GM21576 (cell line): ENCODE results near the gene AKT2.

Experiments used
- ATAC-seq: cut with Tn5 transposase; IDR thresholded peaks from one replicate; pipeline ENCODE4 v1.9.1; 2021; ENCODE audit warnings: mild to moderate bottlenecking, moderate library complexity; ENCODE audit not compliant: unreplicated experiment

The AKT2 gene

DNA sequence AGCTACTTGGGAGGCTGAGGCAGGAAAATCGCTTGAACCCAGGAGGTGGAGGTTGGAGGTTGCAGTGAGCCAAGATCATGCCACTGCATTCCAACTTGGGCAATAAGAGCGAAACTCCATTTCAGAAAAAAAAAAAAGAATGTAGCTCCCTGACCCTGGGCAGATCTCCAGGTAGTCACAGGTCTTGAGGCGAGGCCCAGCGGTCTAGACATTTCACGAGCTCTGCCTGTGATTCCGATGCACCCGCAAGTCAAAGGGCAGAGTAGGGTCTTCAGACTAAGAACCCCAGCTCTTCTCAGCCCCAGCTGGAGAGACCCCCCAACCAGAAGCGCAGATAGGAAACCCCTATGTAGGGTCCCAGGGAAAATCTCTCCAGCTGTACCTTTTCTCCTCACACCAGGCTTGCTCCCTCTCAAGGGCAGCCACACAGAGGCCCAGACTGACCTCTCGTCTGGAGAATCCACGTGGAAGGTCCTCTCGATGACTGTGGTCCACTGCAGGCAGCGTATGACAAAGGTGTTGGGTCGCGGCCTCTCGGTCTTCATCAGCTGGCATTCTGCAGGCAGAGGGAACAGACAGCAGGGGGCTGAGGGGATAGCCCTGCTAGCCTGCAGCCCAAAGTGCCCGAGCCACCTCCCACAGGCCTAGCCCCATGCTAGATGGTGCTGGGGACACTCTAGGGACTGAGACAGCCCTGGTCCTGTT is 30.3 kb downstream of the AKT2 start:
- no peak for ATAC-seq

DNA sequence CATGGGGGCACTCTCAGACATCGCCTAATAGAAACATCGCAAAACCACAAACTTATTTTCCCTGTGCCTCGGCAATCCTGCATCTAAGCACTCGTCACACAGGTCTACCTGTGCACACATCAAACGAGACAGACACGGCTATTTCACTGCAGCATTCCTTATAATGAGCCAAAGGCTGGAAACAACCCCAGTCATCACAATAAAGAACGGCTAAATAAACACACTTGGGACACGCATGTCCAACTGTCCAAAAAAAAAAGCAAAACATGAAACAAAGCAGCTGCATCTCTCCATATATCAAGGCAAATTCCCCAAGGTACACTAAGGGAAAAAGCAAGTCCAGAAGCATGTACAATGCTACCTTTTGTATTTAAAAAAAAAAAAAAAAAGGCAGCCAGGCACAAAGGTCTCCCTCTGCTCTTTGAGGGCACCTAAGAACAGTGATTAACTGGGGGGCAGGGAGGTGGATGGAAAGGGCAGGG is 31.5 kb downstream of the AKT2 start:
- no peak for ATAC-seq

DNA sequence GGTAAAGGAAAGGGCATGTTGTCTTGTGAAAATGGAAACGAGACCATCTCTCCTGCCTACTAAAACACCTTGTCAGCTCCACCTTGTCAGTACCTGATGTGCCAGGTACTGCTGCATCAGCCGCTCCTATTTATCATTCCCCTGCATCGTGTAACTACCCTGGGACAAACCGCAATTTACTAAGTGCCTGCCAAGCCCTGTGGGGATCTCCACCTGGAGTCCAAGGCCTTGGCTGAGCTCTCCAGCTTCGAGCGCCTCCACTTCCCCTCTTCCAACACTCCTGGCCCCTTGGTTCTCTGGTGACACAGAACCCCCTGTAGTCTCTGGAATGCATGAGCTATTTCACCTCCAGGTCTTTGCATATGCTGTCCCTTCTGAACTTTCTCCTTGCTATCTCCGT is 32.8 kb downstream of the AKT2 start:
- ATAC-seq: no peak

DNA sequence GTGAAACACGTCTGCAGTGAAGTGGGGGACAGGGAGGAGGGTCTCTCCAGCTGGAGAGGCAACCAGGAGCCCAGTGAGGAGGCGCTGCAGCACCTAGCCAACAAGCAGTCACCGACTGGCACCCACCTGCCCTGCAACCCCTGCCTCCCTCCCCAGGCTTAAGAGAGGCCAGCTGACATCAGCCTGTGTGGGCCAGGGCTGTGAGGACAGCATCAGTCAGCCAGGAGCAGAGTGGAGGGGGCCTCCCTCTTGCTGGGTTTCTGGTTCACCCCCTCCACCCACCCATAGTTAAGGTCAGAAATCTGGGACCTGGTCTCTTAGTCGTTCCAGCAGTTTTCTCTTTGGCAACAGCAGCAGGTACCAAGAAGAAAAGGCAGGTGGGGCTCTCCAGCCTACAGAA is 33.2 kb downstream of the AKT2 start:
- no peak for ATAC-seq

DNA sequence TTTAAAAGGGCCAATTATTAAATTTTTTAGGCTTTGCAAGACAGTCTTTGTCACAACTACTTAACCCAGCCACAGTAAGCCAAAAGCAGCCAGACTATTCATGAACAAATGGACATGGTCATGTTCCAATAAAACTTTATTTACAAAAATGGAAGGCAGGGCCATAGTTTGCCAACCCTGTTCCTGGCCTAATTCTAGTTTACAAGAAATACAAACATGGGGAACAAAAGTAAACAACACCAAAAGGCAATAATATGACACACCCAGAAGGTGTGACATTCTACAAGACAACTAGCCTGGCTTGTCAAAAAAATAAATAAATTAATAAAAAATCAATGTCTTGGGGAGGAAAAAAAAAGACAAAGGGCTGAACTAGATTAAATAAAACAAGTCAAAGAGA is 33.9 kb downstream of the AKT2 start:
- no peak for ATAC-seq

DNA sequence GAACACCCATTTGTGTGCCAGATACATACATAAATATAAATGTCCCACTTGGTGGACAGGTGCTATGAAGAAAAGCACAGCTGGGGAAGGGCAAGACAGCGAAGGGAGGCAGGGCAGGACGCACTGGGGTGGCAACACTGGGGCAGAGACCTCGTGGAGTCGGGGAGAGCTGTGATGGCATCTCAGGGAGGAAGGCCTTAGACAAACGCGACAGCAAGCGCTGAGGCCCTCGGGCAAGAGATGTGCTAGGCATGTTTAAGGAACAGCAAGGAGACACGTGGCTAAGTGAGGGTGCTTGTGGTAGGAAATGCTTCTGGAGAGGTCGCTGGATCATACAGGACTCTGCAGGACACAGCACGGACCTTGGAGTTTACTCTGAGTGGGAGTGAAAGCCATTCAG is 35.4 kb downstream of the AKT2 start:
- ATAC-seq: no peak

DNA sequence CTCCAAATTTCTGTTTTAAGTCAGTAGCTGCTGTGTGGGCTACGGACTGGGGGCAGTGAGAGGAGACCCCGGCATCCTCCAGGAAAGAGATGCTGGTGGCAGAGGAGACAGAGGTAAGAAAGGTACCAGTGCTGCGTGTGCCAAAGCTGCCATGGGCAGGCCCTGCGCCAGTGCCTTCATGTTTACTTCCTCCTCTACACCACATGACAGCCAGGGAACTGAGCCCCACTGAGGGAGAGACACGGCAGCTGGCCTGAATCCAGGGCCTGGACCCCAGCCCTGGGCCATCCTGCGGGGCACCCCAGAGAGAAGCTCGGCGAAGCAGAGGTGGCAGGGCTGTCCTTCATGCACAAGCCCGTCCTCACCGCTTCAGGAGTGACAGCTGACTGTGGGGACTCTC is 35.9 kb downstream of the AKT2 start:
- no peak for ATAC-seq

DNA sequence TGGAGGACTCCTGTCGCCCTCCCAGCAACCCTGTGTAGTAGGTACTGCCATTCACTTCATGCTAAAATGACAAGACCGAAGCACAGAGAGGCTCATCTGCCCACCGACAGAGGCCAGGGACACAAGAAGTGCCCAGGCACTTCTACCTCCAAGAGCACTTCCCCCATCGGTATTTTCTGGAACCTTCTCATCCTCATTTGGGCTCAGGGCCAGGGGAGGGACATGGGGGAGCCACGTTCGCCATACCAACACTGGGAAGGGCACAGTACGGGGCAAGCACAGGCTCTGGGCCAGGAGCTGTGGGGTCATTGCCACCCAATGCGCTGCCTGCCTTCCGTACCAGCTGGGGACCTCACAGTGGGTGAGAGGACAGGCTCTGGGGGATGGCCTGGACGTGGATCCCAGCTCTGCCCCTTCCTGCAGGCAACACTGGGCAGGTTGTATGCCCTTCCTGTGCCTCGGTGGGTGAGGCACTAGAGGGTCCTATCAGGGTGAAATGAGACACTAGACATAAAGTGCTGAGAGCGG is 37.3 kb downstream of the AKT2 start:
- no peak for ATAC-seq

DNA sequence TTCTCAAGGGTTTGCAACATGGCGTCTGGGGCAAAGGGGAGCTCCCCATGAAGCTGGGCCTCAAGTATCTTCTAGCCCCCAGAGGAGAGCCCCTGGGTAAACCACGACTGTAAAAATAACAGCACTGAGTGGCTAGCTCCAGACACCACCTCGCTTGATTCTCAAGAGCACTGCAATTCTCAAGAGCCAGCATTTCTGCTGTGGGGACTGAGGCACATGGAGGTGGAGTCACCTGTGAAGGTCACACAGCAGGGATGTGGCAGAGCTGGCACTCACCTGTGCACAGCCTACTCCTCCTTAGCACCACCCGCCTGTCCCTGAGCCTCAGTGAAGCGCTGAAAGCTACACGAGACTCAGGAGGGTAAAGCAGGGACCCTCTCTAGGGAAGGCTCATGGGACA is 38.0 kb downstream of the AKT2 start:
- no peak for ATAC-seq

DNA sequence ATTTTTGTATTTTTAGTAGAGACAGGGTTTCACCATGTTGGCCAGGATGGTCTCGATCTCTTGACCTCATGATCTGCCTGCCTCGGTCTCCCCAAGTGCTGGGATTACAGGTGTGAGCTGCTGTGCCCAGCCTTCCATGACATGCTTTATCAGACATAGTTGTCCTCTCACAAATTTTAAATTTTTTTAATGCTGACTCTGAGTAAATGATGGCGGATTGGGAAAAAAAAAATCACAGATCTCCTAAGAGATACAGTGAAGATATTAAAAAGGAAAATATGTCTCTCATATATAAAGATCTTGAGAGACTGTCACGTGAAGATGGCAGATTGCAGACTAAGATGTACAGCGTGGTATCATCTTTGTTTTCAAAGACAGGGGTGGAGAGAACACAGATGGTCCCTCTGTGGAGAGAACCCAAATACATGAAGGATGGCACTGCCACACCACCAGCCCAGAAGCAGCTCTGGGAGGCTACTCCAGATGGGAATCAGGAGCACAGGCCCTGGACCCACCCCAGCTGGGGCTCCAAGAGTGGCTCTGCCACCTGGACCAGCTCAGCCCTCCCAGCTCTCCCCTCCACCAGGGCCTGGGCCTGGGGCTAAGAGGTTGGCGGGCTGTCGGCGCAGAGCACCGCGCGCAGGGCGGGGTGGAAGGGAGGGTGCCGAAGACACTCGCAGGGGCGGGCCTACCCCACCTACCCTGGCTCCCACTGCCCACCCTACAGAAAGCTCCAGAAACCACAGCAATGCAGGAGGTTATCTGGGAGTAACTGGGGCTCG is 38.7 kb downstream of the AKT2 start:
- ATAC-seq: no peak

DNA sequence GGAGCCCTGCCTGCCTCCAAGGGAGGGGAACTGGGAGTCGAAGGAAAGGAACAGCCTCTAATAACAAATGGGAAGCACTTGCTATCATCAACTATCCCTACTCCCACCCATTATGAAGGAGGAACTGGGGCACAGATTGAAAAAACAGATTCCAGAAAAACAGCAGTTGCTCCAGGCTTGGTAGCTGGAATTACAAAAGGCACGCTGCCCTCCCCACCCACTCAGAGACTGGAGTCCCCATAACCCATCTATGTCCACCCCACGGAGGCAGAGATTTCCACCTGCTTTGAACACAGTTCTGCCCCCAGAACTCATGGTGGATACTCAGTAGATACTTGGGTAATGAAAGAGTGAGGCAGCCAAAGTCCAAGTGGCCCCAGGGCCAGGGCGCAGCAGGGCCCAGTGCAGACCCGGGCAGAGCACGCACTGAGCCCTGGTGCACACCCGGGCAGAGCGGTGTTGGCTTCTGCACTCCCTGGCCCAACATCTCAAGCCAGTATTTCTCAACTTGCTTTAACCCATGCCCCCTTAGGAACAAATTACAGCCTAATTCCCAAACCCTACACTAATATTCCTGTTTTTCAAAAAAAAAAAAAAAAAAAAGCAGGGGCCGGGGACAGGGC is 39.5 kb downstream of the AKT2 start:
- no peak for ATAC-seq

DNA sequence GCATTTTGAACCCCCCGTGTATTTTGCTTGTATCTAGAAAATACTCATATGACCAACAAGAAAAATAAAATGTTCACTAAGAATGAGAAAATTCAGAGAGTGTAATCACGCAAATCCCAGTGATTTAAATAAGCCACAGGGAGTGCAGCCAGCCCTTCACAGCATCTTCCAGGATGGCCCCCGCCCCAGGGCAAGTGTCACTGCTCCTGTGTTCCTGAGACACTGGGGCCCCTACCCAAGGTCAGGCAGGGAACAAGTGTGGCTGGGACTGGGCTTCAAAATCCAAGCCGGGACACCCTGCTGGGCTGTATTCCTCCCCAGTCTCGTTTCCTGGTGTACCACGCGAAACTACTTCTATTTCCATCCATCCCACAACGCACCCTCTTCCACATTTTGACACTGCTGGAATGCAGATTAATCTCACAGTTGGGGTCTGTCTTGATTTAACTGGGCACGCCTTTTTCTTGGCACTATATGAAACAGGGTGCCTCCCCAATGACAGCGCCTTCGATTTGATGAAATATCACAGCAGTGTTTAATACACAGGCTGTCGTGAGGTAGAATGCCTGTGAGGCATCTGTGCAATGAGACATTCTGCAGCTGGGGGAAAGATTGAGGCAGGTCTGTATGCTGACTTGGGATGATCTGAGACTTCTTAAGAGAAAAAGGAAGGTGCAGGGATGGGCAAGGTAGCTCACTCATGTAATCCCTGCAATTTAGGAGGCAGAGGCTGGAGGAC is 40.4 kb downstream of the AKT2 start:
- no peak for ATAC-seq

DNA sequence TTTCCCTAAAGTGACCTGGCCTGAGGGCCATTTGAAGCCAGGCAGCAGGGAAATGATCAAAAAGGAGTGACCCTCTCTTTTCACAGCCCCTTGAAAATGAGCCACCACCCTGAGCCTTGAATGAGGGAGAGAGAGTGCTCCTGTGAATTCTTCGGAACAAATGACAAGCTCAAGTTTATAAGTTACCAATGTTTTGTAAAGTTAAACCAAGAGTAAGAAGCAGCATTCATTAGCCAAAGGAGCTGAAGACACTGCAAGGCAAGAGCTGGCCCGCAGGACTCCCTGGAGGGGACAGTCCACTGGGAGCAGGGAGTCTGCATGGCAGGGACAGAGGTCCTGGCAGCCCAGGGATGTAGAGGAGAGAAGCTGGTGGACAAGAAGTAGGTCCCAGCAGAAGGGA is 42.0 kb downstream of the AKT2 start:
- no peak for ATAC-seq

DNA sequence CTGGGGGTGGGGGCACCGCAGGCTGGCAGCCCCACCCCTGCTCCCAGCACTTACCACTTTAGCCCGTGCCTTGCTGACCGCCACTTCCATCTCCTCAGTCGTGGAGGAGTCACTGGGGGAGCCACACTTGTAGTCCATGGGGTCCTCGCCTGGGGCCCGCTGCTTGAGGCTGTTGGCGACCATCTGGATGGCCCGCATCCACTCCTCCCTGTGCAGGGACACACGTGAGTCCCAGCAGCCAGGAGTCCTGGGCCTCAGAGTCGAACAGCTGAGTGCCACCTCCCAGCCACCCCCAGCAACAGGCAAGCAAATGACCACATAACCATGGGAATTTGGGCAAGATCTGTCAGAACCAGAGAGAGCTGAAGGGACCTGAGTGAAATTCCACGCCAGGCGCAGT is 42.7 kb downstream of the AKT2 start:
- no peak for ATAC-seq

DNA sequence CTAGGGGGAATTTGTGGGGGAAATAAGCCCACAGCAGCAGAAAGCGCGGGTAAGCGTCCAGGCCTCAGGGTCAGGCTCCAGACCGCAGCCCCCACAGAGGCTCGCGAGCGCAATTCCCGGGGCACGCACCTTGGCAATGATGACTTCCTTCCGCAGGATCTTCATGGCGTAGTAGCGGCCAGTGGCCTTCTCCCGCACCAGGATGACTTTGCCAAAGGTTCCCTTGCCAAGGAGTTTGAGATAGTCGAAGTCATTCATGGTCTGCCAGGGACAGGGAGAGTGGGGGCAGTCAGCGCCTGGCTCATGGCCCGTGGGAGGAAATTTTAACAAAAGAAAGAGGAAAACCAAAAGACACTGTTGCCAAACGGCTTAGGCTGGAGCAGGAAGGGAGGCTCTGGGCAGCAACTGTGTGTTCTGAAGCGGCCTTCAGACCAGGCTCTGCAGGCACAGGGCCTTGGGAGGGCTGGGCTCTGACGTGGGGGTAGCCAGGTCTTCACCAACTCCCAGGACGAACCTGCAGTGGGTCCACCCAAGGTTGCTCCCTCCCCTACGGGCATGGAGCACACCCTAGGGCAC is 43.2 kb downstream of the AKT2 start:
- ATAC-seq: no peak

DNA sequence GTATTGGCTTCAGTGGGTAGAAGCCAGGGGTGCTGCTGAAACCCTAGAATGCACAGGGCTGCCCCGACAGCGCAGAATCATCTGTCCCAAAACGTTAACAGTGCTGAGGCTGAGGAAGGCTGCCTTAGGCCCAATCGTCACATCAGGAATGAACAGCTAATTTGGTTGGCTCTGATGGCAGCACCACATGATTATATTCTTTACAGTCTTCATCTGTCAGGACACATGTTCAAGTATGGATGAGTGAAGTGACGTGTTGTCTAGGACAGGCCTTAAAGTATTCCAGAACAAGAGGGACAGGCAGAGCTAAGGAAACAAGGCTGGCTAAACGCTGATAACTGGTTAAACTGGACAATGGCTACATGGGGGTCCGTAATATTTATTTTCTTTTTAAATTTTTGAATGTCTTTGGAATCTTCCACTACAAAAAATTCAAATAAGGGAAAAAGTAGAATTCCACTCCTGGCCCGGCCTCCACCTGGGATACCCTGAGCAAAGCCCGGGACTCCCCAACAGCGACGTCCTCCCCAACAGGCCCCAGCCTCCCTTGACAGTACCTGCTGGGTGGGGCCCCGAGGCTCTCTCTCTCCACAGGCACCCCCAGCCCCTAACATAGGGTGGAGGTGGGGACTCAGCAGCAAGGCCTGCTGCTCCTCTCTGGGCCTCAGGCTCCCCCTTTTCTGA is 43.9 kb downstream of the AKT2 start:
- no peak for ATAC-seq

DNA sequence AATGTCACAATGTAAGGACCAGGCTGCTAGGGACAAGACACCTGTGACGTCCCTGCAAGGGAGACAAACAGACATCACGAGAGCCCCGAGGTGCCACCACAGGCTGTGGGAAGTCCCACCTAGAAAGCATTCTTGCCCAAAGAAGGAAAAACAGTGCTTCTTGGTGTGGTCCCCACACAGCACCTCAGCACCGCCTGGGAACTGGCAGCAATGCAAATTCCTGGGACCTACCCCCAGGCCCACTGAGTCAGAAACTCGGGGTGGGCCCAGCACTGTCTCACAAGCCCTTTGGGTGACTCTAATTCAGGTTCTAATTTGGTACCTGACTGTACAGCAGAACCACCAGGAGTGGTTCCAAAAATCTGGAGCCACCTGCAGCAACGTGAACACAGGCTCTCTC is 44.8 kb downstream of the AKT2 start:
- ATAC-seq: no peak

DNA sequence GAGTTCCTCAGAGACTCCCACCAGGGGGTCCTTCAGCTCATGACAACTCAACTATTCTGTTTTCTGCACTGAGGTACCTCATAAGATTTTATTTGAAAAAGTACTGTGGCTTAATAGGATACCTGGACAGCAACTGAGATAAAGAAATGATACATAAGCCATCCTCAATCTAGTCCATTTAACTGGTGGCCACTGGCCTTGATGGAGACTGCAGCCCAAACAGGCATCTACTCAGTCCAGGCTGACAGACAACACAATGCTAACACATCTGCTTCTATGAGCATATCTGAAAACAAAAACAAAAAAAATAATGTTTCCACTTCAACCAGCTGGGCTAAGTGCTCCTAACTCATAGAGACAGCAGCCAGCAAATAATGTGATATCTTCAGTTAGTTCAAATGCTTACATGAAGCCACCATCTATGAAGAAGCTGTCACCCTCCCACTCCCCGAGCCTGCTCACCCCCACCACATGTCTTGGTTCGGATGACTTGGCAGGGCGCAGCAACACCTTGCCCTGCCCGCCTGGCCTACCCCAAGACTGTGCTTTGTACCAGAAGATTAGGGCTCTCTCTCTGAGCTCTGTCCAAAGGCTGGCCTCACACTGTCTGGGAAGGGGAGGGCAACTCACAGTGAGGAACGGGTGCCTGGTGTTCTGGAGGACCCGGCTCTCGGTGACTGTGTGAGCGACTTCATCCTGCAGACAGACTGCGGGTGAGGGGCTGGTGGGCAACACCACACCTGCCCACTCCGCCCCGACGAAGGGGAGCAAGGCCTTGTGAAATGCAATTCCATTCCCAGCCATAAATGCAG is 45.5 kb downstream of the AKT2 start:
- ATAC-seq: no peak

DNA sequence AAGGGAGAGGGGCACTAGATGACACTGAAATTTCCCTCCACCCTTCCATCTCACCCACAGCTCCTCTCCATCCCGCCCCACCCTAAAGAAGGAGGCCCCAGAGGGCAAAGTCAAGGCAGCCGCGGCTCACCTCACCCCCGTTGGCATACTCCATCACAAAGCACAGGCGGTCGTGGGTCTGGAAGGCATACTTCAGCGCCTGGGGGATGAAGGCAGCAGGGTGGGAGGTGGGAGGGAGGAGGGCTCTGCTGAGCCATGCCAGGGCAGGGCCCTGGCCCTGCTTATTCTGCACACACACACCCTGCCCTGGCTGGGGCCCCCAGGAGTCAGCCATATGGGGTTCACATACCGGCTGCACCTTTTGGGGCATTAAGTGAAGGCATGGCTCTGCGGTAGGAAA is 46.4 kb downstream of the AKT2 start:
- ATAC-seq: no peak
